ENCODE data around the gene MARCHF10.

Gene MARCHF10

DNA sequence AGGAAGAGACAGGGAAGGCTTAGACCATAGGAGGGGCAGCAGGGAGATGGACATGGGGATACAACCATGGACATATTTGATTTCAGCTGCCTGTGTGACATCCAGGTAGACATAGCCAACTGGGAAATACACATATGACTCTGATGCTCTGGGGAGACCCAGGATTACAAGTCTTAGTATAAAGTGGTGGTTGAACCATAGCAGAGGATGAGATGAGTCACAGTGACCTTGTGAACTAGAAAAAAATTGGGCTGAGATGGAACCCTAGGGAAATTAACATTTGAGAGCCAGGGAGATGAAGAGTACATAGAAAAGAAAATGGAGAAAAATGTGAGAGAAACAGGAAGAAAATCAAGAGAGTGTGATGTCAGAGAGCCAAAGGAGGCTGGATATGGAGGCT is 10.2 kb downstream of the MARCHF10 start:
- CTCF ChIA-PET: no interaction called here
- no peak for DNase-seq (ENCODE audit: low spot score)
- no peak overlapping the region for H3K27ac ChIP-seq
- TF ChIP-seq, protein P1, sequence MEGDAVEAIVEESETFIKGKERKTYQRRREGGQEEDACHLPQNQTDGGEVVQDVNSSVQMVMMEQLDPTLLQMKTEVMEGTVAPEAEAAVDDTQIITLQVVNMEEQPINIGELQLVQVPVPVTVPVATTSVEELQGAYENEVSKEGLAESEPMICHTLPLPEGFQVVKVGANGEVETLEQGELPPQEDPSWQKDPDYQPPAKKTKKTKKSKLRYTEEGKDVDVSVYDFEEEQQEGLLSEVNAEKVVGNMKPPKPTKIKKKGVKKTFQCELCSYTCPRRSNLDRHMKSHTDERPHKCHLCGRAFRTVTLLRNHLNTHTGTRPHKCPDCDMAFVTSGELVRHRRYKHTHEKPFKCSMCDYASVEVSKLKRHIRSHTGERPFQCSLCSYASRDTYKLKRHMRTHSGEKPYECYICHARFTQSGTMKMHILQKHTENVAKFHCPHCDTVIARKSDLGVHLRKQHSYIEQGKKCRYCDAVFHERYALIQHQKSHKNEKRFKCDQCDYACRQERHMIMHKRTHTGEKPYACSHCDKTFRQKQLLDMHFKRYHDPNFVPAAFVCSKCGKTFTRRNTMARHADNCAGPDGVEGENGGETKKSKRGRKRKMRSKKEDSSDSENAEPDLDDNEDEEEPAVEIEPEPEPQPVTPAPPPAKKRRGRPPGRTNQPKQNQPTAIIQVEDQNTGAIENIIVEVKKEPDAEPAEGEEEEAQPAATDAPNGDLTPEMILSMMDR (conservative IDR thresholded peaks at IDR 0.05; ENCODE audit: low read depth): no peak
- POLR2A ChIA-PET (ENCODE audit: low non-redundant PET): no interaction called here

- H3K27ac ChIP-seq: no peak overlapping the region
- CTCF ChIA-PET: no interaction called here
- no peak for DNase-seq (ENCODE audit: low spot score)
- POLR2A ChIA-PET (ENCODE audit: low non-redundant PET): no interaction called here
- TF ChIP-seq, protein P1 (conservative IDR thresholded peaks at IDR 0.05; ENCODE audit: low read depth): no peak
These were observed 11.8 kb downstream of the MARCHF10 start for GRCh38 chr17:62796291-62796690.

DNA sequence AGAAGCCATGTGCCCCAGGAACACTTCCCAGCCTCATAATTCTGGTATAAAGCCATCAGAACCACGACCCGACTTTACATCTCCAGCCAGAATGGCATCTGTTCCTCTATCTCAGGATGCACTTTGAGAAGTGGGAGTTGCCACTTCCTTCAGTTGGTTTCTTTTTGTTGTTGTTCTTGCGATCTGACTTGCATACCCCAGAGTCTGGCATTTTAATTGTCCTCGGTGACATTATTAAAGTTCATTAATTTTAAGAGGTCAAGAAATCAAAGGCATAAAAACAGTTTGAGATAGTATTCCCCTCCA is 13.5 kb downstream of the MARCHF10 start:
- CTCF ChIA-PET: no interaction called here
- DNase-seq (ENCODE audit: low spot score): no peak
- TF ChIP-seq, protein P1 (conservative IDR thresholded peaks at IDR 0.05; ENCODE audit: low read depth): no peak
- H3K27ac ChIP-seq: no peak overlapping the region
- POLR2A ChIA-PET (ENCODE audit: low non-redundant PET): no interaction called here

- TF ChIP-seq, protein P1 (conservative IDR thresholded peaks at IDR 0.05; ENCODE audit: low read depth): no peak
- CTCF ChIA-PET: no interaction called here
- H3K27ac ChIP-seq: peak overlapping the region; percentile 17; the same call in 1 of the 2 replicates
- no peak for DNase-seq (ENCODE audit: low spot score)
- POLR2A ChIA-PET (ENCODE audit: low non-redundant PET): no interaction called here
These were observed 14.0 kb downstream of the MARCHF10 start for GRCh38 chr17:62793919-62794665.

- ChIA-PET CTCF (no interaction called here), POLR2A (ENCODE audit: low non-redundant PET) (no interaction called here)
- DNase-seq (ENCODE audit: low spot score): no peak
- TF ChIP-seq, protein P1 (conservative IDR thresholded peaks at IDR 0.05; ENCODE audit: low read depth): no peak
- no peak overlapping the region for H3K27ac ChIP-seq
These were observed 15.7 kb downstream of the MARCHF10 start for GRCh38 chr17:62792447-62792800.

DNA sequence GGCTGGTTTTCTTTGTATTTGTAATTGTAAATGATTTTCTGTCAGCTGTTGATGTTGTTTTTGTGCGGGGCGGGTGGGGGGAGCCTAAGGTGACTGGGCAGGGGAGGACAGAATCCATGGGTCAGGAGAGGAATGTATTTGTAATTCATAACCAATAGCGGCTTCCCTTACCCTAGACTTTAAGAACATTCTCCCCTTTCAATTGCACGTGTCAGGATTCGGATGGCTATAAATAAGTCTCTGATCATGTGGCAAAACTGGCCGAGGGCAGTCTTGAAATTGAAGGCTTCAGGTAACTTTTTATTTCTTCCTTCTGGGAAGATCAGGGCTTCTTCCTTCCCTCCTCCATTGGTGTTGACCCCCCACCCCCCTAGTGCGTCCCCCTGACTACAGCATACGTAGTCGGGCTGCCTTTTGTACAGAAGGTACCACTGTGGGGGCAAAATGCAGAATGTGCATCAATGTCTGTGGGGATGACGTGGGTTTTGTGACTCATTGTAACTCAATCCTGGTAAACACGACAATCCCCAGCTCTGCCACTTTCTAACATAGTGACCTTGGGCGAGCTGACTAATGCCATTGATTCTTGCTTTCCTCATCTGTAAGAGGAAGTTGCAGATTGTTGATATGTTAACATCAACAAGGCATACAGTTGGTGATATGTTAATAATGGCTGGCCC is 16.2 kb downstream of the MARCHF10 start:
- ChIA-PET POLR2A (ENCODE audit: low non-redundant PET) (no interaction called here), CTCF (interaction anchor here (0.6 kb wide), 1 partner anchor 376 kb away, joined by 4 read pairs; no protein-coding TSS in a partner anchor)
- DNase-seq (ENCODE audit: low spot score): no peak
- TF ChIP-seq, protein P1 (conservative IDR thresholded peaks at IDR 0.05; ENCODE audit: low read depth): no peak
- H3K27ac ChIP-seq: no peak overlapping the region
